Karpas-422 (cell line): ENCODE measurements around the gene SBNO2. TPM values are rescaled to one million over a fixed set of nuclear protein-coding genes. Genes with fewer than 3 reads are reported as not detected.

Source experiments
- DNase-seq: peaks from one replicate; pipeline ENCODE4 v3.0.0-alpha.2; 2015
- H2AFZ ChIP-seq: fragments of 200-600 bp; sonication (generic); 2 replicates; pipeline ENCODE4 v1.6.1; 2014; ENCODE audit warnings: antibody characterized with exemption, low read length, mixed read lengths
- H3K27ac ChIP-seq: fragments of 200-600 bp; sonication (generic); 2 replicates; pipeline ENCODE4 v1.5.1; 2014; ENCODE audit warnings: mild to moderate bottlenecking, low read length, moderate library complexity
- H3K27me3 ChIP-seq: fragments of 200-600 bp; sonication (generic); 2 replicates; pipeline ENCODE4 v1.6.1; 2014; ENCODE audit warnings: low read length, mixed read lengths
- H3K36me3 ChIP-seq: fragments of 200-600 bp; sonication (generic); 2 replicates; pipeline ENCODE4 v1.6.1; 2014; ENCODE audit warnings: low read length, mixed read lengths; ENCODE audit not compliant: insufficient read depth
- H3K4me1 ChIP-seq: fragments of 200-600 bp; sonication (generic); 2 replicates; pipeline ENCODE4 v1.6.1; 2014; ENCODE audit warnings: mild to moderate bottlenecking, low read length, mixed read lengths
- H3K4me2 ChIP-seq: fragments of 200-600 bp; sonication (generic); 2 replicates; pipeline ENCODE4 v1.6.1; 2014; ENCODE audit warnings: low read length, low read depth, mild to moderate bottlenecking; ENCODE audit not compliant: poor library complexity, severe bottlenecking
- H3K4me3 ChIP-seq: fragments of 200-600 bp; sonication (generic); 2 replicates; pipeline ENCODE4 v1.5.1; 2014; ENCODE audit warnings: mild to moderate bottlenecking, antibody characterized with exemption, low read length, mixed read lengths
- H3K79me2 ChIP-seq: fragments of 200-600 bp; sonication (generic); 2 replicates; pipeline ENCODE4 v1.6.1; 2014; ENCODE audit warnings: mild to moderate bottlenecking, low read length, mixed read lengths
- H3K9ac ChIP-seq: fragments of 200-600 bp; sonication (generic); 2 replicates; pipeline ENCODE4 v1.6.0; 2014; ENCODE audit warnings: low read length
- H3K9me2 ChIP-seq: fragments of 200-600 bp; sonication (generic), shearing (Covaris generic); replicated peaks from 2 replicates; pipeline ENCODE4 v1.6.0; 2014; ENCODE audit warnings: mild to moderate bottlenecking, low read length, moderate library complexity; ENCODE audit not compliant: insufficient read depth
- H3K9me3 ChIP-seq: fragments of 300-700, 200-600 bp; sonication (generic); 2 replicates; pipeline ENCODE4 v1.6.1; 2014; ENCODE audit warnings: low read length, mixed read lengths
- H4K20me1 ChIP-seq: fragments of 200-600 bp; sonication (generic); 2 replicates; pipeline ENCODE4 v1.6.1; 2014; ENCODE audit warnings: mild to moderate bottlenecking, antibody characterized with exemption, low read length, low read depth; ENCODE audit not compliant: insufficient read depth
- total RNA-seq: library from RNA; depleted of rRNA; stranded (reverse); fragments of >200 nt; shearing (Covaris generic); gene quantifications from 2 replicates; pipeline ENCODE4 v1.2.3, GENCODE V29; 2014; ENCODE audit warnings: low replicate concordance

The SBNO2 gene
- total RNA-seq, 1 experiment from 2014 or later: 7.9 TPM

DNA sequence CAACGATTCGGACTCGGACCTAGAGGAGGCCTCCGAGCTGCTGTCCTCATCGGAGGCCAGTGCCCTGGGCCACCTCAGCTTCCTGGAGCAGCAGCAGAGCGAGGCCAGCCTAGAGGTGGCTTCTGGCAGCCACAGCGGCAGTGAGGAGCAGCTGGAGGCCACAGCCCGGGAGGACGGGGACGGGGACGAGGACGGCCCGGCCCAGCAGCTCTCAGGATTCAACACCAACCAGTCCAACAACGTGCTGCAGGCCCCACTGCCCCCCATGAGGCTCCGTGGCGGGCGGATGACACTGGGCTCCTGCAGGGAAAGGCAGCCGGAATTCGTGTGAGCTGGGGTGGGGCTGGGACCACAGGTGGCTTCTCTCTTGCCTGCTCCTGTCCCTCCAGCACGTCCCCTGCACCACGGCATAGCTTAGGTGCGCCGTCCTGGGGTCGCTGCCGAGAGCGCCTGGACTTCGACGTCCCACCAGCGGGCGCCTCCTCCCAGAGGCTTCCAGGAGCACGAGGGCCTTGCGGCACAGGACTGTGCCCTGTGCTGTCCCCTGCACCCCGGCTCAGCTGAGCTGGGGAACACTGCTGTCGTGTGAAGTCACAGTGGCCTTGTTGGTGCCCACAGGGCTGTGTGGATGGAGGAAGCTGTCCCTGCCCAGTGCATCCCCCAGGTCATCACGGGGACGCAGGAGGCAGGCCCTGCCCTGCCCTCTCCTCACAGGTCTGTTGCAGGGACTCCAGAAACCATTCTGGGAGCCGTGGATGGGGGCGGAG, 88.2 kb downstream of the SBNO2 start:
- H3K27ac ChIP-seq: no peak overlapping the region
- H4K20me1 ChIP-seq: peaks cover 10% of the 10 kb centered on the region
- H3K36me3 ChIP-seq: peaks cover 21% of the 10 kb centered on the region; the same call in 1 of the 2 replicates
- no peak overlapping the region for H3K4me2 ChIP-seq
- H3K9me3 ChIP-seq: no peaks in the 10 kb centered on the region
- H3K9ac ChIP-seq: no peak overlapping the region
- peaks cover 40% of the 10 kb centered on the region for H3K4me1 ChIP-seq
- H3K4me3 ChIP-seq: no peak overlapping the region
- no peaks in the 10 kb centered on the region for H3K27me3 ChIP-seq
- no peak overlapping the region for H2AFZ ChIP-seq
- H3K9me2 ChIP-seq: no peaks in the 10 kb centered on the region
- DNase-seq: no peak
- no peaks in the 10 kb centered on the region for H3K79me2 ChIP-seq

DNA sequence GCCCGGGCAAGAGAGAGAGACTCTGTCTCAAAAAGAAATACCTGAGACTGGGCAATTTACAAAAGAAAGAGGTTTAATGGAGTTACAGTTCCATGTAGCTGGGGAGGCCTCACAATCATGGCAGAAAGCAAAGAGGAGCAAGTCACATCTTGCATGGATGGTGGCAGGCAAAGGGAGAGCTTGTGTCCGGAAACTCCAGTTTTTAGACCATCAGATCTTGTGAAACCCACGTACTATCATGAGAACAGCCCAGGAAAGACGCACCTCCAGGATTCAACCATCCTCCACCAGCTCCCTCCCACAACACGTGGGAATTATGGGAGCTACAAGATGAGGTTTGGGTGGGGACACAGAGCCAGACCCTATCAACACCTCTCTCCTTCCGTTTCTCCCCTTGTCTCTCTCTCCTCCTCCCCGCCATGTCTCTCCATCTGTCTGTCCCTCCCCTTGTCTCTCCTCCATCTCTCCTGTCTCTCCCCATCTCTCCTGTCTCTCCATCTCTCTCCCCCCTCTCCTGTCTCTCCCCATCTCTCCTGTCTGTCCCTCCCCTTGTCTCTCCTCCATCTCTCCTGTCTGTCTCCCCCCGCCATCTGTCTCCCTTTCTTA, 88.9 kb downstream of the SBNO2 start:
- H3K9me2 ChIP-seq: no peaks in the 10 kb centered on the region
- DNase-seq: no peak
- no peaks in the 10 kb centered on the region for H3K27me3 ChIP-seq
- H3K79me2 ChIP-seq: no peaks in the 10 kb centered on the region
- no peaks in the 10 kb centered on the region for H3K9me3 ChIP-seq
- no peak overlapping the region for H2AFZ ChIP-seq
- H3K9ac ChIP-seq: no peak overlapping the region
- H4K20me1 ChIP-seq: peaks cover 10% of the 10 kb centered on the region
- H3K36me3 ChIP-seq: peaks cover 21% of the 10 kb centered on the region; the same call in 1 of the 2 replicates
- peaks cover 40% of the 10 kb centered on the region for H3K4me1 ChIP-seq
- H3K4me3 ChIP-seq: no peak overlapping the region
- no peak overlapping the region for H3K4me2 ChIP-seq
- no peak overlapping the region for H3K27ac ChIP-seq

DNA sequence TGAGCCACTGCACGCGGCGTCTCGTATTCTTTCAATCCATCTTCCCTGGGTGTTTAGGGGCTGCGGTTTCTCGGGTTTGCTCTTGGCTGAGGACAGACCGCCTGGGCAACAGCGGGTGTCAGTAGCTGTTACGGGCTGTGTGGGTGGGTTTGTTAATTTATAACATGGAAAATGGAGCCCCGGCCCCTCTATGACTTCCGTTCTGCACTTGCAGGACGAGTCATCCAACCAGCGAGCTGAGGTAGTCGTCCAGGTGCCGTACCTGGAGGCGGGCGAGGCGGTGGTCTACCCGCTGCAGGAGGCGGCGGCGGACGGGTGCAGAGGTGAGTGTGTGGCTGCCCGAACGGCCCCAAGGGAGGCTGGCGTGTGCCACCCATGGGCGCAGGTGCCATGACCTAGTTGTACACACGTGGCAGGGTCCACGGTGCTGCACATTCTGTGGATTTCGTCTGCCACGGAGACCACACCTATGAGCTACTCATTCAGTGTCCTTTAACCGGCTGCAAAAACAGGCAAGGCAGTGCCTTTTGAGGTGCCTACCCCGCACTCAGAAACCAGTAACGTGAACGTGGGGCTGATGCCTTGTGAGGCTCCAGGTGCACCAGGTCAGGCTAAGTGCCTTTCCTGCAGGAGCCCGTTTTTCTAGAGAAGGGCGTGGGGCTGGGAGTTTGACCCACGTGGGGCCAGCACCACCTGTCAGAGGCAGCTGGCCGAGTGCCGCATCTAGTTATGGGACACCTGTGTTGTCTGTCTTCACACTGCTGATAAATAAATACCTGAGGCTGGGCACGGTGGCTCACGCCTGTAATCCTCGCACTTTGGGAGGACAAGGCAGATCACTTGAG, 89.8 kb downstream of the SBNO2 start:
- Histone ChIP-seq H3K27ac (0 out of 2 replicates have a peak overlapping the region, but pooled peaks have one; percentile 18), H2AFZ (no peak overlapping the region), H3K79me2 (no peaks in the 10 kb centered on the region), H3K27me3 (no peaks in the 10 kb centered on the region), H3K4me3 (no peak overlapping the region), H3K9me3 (no peaks in the 10 kb centered on the region), H3K9me2 (no peaks in the 10 kb centered on the region), H3K4me1 (peaks cover 34% of the 10 kb centered on the region), H3K9ac (no peak overlapping the region), H3K4me2 (no peak overlapping the region), H3K36me3 (peaks cover 18% of the 10 kb centered on the region; the same call in 1 of the 2 replicates), H4K20me1 (peaks cover 6% of the 10 kb centered on the region)
- no peak for DNase-seq

DNA sequence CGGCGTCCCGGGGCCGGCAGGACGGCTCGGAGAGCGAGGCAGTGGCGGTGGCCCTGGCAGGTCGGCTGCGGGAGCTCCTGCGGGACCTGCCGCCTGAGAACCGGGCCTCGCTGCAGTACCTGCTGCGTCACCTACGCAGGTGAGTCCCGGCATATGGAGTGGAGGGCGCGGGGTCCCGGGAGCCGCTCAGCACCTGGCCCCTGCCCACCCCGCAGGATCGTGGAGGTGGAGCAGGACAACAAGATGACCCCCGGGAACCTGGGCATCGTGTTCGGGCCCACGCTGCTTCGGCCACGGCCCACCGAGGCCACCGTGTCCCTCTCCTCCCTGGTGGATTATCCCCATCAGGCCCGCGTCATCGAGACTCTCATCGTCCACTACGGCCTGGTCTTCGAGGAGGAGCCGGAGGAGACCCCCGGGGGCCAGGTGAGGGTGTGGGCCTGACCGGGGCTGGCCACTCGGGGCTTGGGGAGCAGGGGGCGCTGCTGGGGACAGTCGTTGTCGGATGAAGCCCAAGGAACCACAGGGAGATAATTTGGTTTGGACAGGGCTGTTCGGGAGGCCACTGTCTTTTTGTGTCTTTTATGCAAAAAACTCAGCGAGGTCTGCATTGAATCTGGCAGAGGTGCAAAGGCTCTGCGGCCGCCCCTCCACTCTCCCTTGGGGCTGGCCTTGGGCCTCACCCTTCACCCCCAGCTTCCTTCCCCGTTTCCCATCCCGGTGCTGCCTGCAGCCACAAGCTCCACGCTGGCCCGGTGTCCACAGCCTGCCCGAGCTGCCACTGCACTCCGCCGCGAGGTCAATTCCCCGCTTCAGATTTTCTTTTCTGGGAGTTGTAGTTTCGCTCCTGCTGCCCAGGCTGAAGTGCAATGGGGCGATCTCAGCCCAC, 90.9 kb downstream of the SBNO2 start:
- Histone ChIP-seq H3K9me2 (no peaks in the 10 kb centered on the region), H3K4me3 (no peak overlapping the region; the same call in 1 of the 2 replicates), H3K4me1 (peaks cover 23% of the 10 kb centered on the region), H4K20me1 (peaks cover 6% of the 10 kb centered on the region), H3K4me2 (peak overlapping the region; percentile 43), H3K79me2 (no peaks in the 10 kb centered on the region), H3K36me3 (peaks cover 18% of the 10 kb centered on the region; the same call in 1 of the 2 replicates), H3K27ac (peak overlapping the region; percentile 70), H3K9me3 (no peaks in the 10 kb centered on the region), H3K27me3 (no peaks in the 10 kb centered on the region), H2AFZ (no peak overlapping the region), H3K9ac (0 out of 2 replicates have a peak overlapping the region, but pooled peaks have one; percentile 20)
- DNase-seq: peak; percentile 64

DNA sequence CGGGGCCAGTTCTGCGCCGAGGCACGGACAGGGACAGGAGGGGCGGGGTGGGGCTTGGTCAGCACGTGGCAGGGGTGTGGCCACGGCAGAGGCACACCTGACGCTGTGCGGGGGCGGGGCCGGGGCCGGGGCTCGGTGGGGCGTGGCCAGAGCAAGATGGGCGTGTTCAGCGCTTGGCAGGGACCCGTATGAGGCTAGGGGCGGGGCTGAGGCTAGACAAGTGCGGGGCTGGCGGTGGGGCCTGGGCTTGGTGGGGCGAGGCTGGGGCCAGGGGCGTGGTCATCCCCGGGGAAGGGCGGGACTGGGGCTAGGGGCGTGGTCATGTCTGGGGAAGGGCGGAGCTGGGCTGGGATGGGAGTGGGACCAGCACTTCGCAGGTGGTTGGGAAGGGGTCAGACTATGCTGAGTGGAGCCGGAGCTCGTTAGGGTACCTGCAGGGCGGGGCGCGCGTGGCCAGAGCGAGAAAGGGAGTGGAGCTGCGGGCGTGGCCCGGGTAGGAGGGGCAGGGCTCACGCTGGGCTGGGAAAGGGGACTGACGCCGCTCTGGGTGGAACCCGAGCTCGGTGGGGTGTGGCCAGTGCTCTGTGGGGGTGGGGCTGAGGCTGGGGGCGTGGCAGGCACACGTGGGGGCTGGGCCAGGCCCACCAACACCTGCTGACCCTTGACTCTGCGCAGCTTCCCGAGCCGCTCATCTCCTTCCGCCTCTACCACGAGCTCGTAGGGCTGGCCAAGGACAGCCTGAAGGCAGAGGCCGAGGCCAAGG, 91.7 kb downstream of the SBNO2 start:
- peak; percentile 97 for DNase-seq
- H3K4me1 ChIP-seq: peaks cover 21% of the 10 kb centered on the region
- peaks cover 6% of the 10 kb centered on the region for H4K20me1 ChIP-seq
- H3K9ac ChIP-seq: no peak overlapping the region
- no peaks in the 10 kb centered on the region for H3K9me2 ChIP-seq
- peak overlapping the region; percentile 43 for H3K4me2 ChIP-seq
- H3K4me3 ChIP-seq: no peak overlapping the region; the same call in 1 of the 2 replicates
- peaks cover 15% of the 10 kb centered on the region; the same call in 1 of the 2 replicates for H3K36me3 ChIP-seq
- no peaks in the 10 kb centered on the region for H3K9me3 ChIP-seq
- no peak overlapping the region for H2AFZ ChIP-seq
- H3K27ac ChIP-seq: no peak overlapping the region; the same call in 1 of the 2 replicates
- no peaks in the 10 kb centered on the region for H3K27me3 ChIP-seq
- no peaks in the 10 kb centered on the region for H3K79me2 ChIP-seq

DNA sequence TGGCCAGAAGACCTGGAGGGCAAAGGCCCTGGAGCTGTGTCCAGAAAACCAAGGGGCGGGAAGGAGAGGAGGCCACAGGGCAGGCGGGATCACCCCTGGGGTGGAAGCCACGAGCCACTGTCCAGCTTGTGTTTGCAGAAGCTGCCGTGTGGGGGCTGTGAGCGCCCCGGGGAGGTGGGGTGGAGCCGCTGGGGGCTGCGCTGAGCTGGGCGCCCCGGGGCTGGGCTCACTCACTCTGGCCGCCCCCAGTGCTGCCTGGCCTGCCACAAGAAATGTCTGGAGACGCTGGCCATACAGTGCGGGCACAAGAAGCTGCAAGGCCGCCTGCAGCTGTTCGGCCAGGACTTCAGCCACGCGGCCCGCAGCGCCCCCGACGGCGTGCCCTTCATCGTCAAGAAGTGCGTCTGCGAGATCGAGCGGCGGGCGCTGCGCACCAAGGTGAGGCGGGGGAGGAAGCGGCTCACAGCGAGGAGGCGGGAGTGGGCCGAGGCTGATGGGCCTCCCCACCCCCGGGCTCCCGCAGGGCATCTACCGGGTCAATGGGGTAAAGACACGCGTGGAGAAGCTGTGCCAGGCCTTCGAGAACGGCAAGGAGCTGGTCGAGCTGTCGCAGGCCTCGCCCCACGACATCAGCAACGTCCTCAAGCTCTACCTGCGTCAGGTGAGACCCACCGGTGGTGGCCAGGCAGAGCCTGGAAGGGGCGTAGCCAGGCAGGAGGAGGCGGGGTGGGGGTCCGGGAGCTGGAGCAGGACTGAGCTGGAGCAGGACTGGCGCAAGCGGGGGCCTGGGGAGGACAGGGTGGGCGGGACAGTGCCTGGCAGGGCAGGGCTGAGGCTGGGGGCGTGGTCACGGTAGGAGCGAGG, 92.5 kb downstream of the SBNO2 start:
- Histone ChIP-seq H3K4me3 (no peak overlapping the region), H4K20me1 (peaks cover 6% of the 10 kb centered on the region)

More for the DNA sequence above, 92.5 kb downstream of the SBNO2 start:
- no peaks in the 10 kb centered on the region for H3K79me2 ChIP-seq
- H3K4me1 ChIP-seq: peaks cover 28% of the 10 kb centered on the region
- no peak overlapping the region for H3K4me2 ChIP-seq
- no peak overlapping the region for H3K9ac ChIP-seq
- DNase-seq: no peak
- H3K9me2 ChIP-seq: no peaks in the 10 kb centered on the region
- H2AFZ ChIP-seq: no peak overlapping the region
- no peaks in the 10 kb centered on the region for H3K9me3 ChIP-seq
- no peak overlapping the region for H3K27ac ChIP-seq
- H3K27me3 ChIP-seq: no peaks in the 10 kb centered on the region
- peaks cover 15% of the 10 kb centered on the region; the same call in 1 of the 2 replicates for H3K36me3 ChIP-seq
